ENCODE measurements around the gene ULK4. TPM values are rescaled to one million over a fixed set of nuclear protein-coding genes. Genes with fewer than 3 reads are reported as not detected.

The ULK4 gene
- total and polyA plus RNA-seq, 2 of the 8 experiments (the other 6 are each of a cell fraction or from before 2014, with no cell fraction given) = 3.0 to 10.8 TPM

DNA sequence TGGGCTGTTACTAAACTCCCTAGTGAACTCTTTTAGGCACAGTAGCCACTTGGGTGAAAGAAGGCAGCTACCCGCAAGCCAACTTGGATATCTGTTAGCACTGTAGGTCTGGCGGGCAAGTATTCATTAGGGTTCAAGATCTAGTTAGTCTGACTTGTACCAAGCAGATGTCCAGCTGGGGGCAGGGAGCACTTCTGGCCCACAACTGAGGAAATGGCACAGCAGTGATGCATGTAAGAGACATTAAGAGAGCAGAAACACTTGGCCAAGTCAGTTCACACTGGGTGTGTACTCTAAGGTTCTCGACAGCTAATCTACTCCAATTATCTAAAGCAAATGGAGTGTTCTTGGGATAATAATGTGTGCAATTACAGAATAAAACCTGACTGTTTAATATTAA is 630.9 kb downstream of the ULK4 start (continued):
- TF ChIP-seq, protein P1, sequence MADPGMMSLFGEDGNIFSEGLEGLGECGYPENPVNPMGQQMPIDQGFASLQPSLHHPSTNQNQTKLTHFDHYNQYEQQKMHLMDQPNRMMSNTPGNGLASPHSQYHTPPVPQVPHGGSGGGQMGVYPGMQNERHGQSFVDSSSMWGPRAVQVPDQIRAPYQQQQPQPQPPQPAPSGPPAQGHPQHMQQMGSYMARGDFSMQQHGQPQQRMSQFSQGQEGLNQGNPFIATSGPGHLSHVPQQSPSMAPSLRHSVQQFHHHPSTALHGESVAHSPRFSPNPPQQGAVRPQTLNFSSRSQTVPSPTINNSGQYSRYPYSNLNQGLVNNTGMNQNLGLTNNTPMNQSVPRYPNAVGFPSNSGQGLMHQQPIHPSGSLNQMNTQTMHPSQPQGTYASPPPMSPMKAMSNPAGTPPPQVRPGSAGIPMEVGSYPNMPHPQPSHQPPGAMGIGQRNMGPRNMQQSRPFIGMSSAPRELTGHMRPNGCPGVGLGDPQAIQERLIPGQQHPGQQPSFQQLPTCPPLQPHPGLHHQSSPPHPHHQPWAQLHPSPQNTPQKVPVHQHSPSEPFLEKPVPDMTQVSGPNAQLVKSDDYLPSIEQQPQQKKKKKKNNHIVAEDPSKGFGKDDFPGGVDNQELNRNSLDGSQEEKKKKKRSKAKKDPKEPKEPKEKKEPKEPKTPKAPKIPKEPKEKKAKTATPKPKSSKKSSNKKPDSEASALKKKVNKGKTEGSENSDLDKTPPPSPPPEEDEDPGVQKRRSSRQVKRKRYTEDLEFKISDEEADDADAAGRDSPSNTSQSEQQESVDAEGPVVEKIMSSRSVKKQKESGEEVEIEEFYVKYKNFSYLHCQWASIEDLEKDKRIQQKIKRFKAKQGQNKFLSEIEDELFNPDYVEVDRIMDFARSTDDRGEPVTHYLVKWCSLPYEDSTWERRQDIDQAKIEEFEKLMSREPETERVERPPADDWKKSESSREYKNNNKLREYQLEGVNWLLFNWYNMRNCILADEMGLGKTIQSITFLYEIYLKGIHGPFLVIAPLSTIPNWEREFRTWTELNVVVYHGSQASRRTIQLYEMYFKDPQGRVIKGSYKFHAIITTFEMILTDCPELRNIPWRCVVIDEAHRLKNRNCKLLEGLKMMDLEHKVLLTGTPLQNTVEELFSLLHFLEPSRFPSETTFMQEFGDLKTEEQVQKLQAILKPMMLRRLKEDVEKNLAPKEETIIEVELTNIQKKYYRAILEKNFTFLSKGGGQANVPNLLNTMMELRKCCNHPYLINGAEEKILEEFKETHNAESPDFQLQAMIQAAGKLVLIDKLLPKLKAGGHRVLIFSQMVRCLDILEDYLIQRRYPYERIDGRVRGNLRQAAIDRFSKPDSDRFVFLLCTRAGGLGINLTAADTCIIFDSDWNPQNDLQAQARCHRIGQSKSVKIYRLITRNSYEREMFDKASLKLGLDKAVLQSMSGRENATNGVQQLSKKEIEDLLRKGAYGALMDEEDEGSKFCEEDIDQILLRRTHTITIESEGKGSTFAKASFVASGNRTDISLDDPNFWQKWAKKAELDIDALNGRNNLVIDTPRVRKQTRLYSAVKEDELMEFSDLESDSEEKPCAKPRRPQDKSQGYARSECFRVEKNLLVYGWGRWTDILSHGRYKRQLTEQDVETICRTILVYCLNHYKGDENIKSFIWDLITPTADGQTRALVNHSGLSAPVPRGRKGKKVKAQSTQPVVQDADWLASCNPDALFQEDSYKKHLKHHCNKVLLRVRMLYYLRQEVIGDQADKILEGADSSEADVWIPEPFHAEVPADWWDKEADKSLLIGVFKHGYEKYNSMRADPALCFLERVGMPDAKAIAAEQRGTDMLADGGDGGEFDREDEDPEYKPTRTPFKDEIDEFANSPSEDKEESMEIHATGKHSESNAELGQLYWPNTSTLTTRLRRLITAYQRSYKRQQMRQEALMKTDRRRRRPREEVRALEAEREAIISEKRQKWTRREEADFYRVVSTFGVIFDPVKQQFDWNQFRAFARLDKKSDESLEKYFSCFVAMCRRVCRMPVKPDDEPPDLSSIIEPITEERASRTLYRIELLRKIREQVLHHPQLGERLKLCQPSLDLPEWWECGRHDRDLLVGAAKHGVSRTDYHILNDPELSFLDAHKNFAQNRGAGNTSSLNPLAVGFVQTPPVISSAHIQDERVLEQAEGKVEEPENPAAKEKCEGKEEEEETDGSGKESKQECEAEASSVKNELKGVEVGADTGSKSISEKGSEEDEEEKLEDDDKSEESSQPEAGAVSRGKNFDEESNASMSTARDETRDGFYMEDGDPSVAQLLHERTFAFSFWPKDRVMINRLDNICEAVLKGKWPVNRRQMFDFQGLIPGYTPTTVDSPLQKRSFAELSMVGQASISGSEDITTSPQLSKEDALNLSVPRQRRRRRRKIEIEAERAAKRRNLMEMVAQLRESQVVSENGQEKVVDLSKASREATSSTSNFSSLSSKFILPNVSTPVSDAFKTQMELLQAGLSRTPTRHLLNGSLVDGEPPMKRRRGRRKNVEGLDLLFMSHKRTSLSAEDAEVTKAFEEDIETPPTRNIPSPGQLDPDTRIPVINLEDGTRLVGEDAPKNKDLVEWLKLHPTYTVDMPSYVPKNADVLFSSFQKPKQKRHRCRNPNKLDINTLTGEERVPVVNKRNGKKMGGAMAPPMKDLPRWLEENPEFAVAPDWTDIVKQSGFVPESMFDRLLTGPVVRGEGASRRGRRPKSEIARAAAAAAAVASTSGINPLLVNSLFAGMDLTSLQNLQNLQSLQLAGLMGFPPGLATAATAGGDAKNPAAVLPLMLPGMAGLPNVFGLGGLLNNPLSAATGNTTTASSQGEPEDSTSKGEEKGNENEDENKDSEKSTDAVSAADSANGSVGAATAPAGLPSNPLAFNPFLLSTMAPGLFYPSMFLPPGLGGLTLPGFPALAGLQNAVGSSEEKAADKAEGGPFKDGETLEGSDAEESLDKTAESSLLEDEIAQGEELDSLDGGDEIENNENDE (IDR thresholded peaks at IDR 0.05; ENCODE audit: insufficient replicate concordance, low read length) = no peak
- TF ChIP-seq HDAC2 (IDR thresholded peaks at IDR 0.05; ENCODE audit: borderline replicate concordance in 1 of 2, low read depth in 2 of 2, low read length in 2 of 2) = no peak
- TF ChIP-seq NANOG (IDR thresholded peaks at IDR 0.05; ENCODE audit: insufficient read depth, low read depth, low read length, poor library complexity, severe bottlenecking) = no peak
- no peak for TF ChIP-seq CBX8 (IDR thresholded peaks at IDR 0.05; ENCODE audit: borderline replicate concordance, low read depth, low read length)
- TF ChIP-seq, protein P2, sequence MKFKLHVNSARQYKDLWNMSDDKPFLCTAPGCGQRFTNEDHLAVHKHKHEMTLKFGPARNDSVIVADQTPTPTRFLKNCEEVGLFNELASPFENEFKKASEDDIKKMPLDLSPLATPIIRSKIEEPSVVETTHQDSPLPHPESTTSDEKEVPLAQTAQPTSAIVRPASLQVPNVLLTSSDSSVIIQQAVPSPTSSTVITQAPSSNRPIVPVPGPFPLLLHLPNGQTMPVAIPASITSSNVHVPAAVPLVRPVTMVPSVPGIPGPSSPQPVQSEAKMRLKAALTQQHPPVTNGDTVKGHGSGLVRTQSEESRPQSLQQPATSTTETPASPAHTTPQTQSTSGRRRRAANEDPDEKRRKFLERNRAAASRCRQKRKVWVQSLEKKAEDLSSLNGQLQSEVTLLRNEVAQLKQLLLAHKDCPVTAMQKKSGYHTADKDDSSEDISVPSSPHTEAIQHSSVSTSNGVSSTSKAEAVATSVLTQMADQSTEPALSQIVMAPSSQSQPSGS (IDR thresholded peaks at IDR 0.05; ENCODE audit: low read length) = no peak
- TF ChIP-seq CTBP2 (IDR thresholded peaks at IDR 0.05; ENCODE audit: borderline replicate concordance, insufficient read depth, insufficient read length, low read length) = no peak

Data from H1 (cell line).